Measurements from ENCODE around the gene MYD88. TPM values are rescaled to one million over a fixed set of nuclear protein-coding genes. Genes with fewer than 3 reads are reported as not detected.

MYD88 gene
- total RNA-seq (2014; rRNA removed; shearing (Covaris generic)) (6.7 and 8.6 TPM in 2 replicates), polyA plus RNA-seq (2016; fragmentation: Nextera tagmentation; extraction: Ambion mirVana) (32.1 and 33.3 TPM in 2 replicates)

DNA sequence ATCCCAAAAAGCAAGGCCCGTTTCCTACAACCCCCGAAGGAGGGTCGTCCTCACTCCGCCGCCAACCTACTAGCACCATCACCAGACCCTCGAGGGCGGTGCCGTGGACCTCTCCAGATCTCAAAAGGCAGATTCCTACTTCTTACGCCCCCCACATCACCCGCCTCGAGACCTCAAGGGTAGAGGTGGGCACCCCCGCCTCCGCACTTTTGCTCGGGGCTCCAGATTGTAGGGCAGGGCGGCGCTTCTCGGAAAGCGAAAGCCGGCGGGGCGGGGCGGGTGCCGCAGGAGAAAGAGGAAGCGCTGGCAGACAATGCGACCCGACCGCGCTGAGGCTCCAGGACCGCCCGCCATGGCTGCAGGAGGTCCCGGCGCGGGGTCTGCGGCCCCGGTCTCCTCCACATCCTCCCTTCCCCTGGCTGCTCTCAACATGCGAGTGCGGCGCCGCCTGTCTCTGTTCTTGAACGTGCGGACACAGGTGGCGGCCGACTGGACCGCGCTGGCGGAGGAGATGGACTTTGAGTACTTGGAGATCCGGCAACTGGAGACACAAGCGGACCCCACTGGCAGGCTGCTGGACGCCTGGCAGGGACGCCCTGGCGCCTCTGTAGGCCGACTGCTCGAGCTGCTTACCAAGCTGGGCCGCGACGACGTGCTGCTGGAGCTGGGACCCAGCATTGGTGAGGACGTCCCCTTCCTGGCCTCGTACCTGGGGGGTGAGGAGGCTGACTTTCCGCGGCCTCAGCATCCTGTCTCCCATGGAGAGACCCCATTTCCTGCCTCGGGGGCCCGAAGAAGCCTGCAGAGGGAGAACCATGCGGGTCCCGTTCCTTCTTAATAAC, at the start of gene MYD88:
MYD88 (plus strand) TSS at position 313 of the 842 bp plus-strand sequence; CDS start at position 353, 40 bp downstream.
- peak within 1 kb of the TSS; percentile 77 for H3K27ac ChIP-seq
- H3K27me3 ChIP-seq (replicated peaks; ENCODE audit: insufficient read depth): no peaks in the 10 kb centered on the region
- peaks cover 15% of the 10 kb centered on the region; the same call in 1 of the 2 replicates for H3K4me1 ChIP-seq (ENCODE audit: insufficient read depth)
- H3K9me2 ChIP-seq (ENCODE audit: insufficient read depth): no peaks in the 10 kb centered on the region
- H4K20me1 ChIP-seq (ENCODE audit: insufficient read depth): no peaks in the 10 kb centered on the region
- DNase-seq: peak; percentile 86
- 0 out of 2 replicates have a peak, but pooled peaks cover 8% of the 10 kb centered on the region for H3F3A ChIP-seq (ENCODE audit: insufficient read depth)
- peak within 1 kb of the TSS; percentile 83 for H3K9ac ChIP-seq
- in situ Hi-C loops (cut with MboI): no loop called here
- peak within 1 kb of the TSS; percentile 95 for H3K4me2 ChIP-seq (ENCODE audit: unreplicated experiment)
- 1 to 2% methylated on average over 61 to 62 of the region's 65 CpGs for WGBS, 2 experiments (ENCODE audit: low coverage in 1 of 2, low lambda C conversion rate in 2 of 2, missing lambda C conversion rate in 2 of 2)
- TF ChIP-seq EZH2 (IDR thresholded peaks at IDR 0.05; ENCODE audit: insufficient read depth, poor library complexity, severe bottlenecking) (no peak), EZH2phosphoT487 (IDR thresholded peaks at IDR 0.05; ENCODE audit: insufficient read depth, low read depth) (no peak)
- no peaks in the 10 kb centered on the region; the same call in 1 of the 2 replicates for H3K36me3 ChIP-seq (ENCODE audit: low read depth)
- peak within 1 kb of the TSS; percentile 90 for H2AFZ ChIP-seq
- H3K79me2 ChIP-seq (ENCODE audit: insufficient read depth): peaks cover 38% of the 10 kb centered on the region
- no peaks in the 10 kb centered on the region for H3K9me3 ChIP-seq (ENCODE audit: low read depth)
- peak within 1 kb of the TSS; percentile 90 for H3K4me3 ChIP-seq

DNA sequence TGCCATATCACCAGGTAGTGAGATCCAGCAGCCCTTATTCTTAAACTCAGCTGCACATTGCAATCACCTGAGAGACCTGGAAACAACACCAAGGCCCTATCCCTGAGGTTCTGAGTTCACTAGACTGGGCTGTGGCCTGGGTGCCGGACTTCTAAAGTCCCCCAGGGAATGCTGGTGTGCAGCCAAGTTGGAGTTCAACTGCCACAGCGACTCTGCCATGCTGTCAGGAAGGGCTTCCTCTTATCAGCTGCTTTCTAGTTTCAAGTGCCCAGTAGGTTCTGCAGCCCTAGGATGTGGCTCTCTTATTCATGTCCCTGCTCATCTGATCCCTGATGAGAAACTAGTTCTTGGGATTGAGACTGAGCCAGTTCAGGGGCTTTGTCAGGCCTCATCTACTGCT, 49.3 kb upstream of the MYD88 start:
- no peaks in the 10 kb centered on the region for H3K9me3 ChIP-seq (ENCODE audit: low read depth)
- in situ Hi-C loops (cut with MboI): no loop called here
- no peak overlapping the region for H3K9ac ChIP-seq
- H3K4me3 ChIP-seq: no peak overlapping the region
- no peaks in the 10 kb centered on the region for H3K9me2 ChIP-seq (ENCODE audit: insufficient read depth)
- 43 to 60% methylated on average over 2 of the region's 2 CpGs for WGBS, 2 experiments (ENCODE audit: low coverage in 1 of 2, low lambda C conversion rate in 2 of 2, missing lambda C conversion rate in 2 of 2)
- no peak overlapping the region for H3K27ac ChIP-seq
- DNase-seq: no peak
- 0 out of 2 replicates have a peak, but pooled peaks cover under 1% of the 10 kb centered on the region for H3F3A ChIP-seq (ENCODE audit: insufficient read depth)
- TF ChIP-seq EZH2phosphoT487 (IDR thresholded peaks at IDR 0.05; ENCODE audit: insufficient read depth, low read depth) (no peak), EZH2 (IDR thresholded peaks at IDR 0.05; ENCODE audit: insufficient read depth, poor library complexity, severe bottlenecking) (no peak)
- H3K36me3 ChIP-seq (ENCODE audit: low read depth): no peaks in the 10 kb centered on the region
- no peaks in the 10 kb centered on the region for H4K20me1 ChIP-seq (ENCODE audit: insufficient read depth)
- no peak overlapping the region for H2AFZ ChIP-seq
- H3K4me1 ChIP-seq (ENCODE audit: insufficient read depth): no peaks in the 10 kb centered on the region
- H3K4me2 ChIP-seq (ENCODE audit: unreplicated experiment): no peak overlapping the region
- H3K27me3 ChIP-seq (replicated peaks; ENCODE audit: insufficient read depth): no peaks in the 10 kb centered on the region
- H3K79me2 ChIP-seq (ENCODE audit: insufficient read depth): no peaks in the 10 kb centered on the region

DNA sequence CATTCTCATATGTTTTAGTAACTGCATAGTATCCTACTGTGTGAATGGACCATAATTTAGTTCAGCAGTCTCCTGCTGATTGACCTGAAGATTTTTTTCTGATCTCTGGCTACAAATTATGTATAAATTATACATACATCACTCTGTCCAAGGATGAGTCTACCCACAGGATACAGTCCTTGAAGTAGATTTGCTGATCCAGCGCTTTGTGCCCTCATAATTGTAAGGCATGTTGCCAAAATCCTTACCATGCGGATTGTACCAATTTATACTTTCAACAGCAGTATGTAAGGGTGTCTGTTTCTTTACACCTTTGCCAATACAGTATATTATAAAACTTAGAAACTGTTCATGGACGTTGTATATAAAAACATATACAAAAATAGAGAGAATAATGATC, 48.0 kb upstream of the MYD88 start:
- no peaks in the 10 kb centered on the region for H3K79me2 ChIP-seq (ENCODE audit: insufficient read depth)
- no peaks in the 10 kb centered on the region for H3K9me3 ChIP-seq (ENCODE audit: low read depth)
- TF ChIP-seq EZH2phosphoT487 (IDR thresholded peaks at IDR 0.05; ENCODE audit: insufficient read depth, low read depth) (no peak), EZH2 (IDR thresholded peaks at IDR 0.05; ENCODE audit: insufficient read depth, poor library complexity, severe bottlenecking) (no peak)
- no peaks in the 10 kb centered on the region for H4K20me1 ChIP-seq (ENCODE audit: insufficient read depth)
- no peak for DNase-seq
- H3K27me3 ChIP-seq (replicated peaks; ENCODE audit: insufficient read depth): no peaks in the 10 kb centered on the region
- H3K27ac ChIP-seq: no peak overlapping the region
- H3K36me3 ChIP-seq (ENCODE audit: low read depth): no peaks in the 10 kb centered on the region
- WGBS, 2 experiments (ENCODE audit: low coverage in 1 of 2, low lambda C conversion rate in 2 of 2, missing lambda C conversion rate in 2 of 2): 58 to 69% methylated on average over 3 of the region's 3 CpGs
- H3K4me2 ChIP-seq (ENCODE audit: unreplicated experiment): no peak overlapping the region
- H3F3A ChIP-seq (ENCODE audit: insufficient read depth): no peaks in the 10 kb centered on the region
- H2AFZ ChIP-seq: no peak overlapping the region
- H3K9ac ChIP-seq: no peak overlapping the region
- no peaks in the 10 kb centered on the region for H3K4me1 ChIP-seq (ENCODE audit: insufficient read depth)
- H3K4me3 ChIP-seq: no peak overlapping the region
- H3K9me2 ChIP-seq (ENCODE audit: insufficient read depth): no peaks in the 10 kb centered on the region
- in situ Hi-C loops (cut with MboI): no loop called here

DNA sequence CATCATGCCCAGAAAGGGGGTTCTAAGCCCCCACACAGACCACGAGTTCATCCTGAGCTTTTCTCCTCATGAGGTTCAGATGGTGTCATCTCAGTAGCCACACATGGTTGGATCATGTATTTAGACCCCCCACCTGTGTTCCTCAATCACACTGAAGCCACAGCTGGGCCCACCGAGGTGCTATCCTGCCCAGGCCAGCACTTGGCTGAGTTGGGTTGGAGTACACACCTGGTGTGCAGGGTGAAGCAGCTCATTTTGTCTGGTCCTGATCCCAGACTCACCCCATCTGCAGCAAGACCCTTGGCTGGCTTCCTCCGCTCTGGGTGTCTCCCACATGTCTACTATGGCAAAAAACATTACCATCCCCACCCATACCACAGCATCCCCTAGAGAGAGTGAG, 43.5 kb upstream of the MYD88 start:
- Histone ChIP-seq H2AFZ (no peak overlapping the region), H3K36me3 (ENCODE audit: low read depth) (no peaks in the 10 kb centered on the region), H3F3A (ENCODE audit: insufficient read depth) (no peaks in the 10 kb centered on the region), H3K4me1 (ENCODE audit: insufficient read depth) (no peaks in the 10 kb centered on the region), H3K79me2 (ENCODE audit: insufficient read depth) (no peaks in the 10 kb centered on the region), H3K9ac (no peak overlapping the region), H3K9me3 (ENCODE audit: low read depth) (no peaks in the 10 kb centered on the region), H3K9me2 (ENCODE audit: insufficient read depth) (no peaks in the 10 kb centered on the region), H3K4me2 (ENCODE audit: unreplicated experiment) (no peak overlapping the region), H3K27ac (no peak overlapping the region), H4K20me1 (ENCODE audit: insufficient read depth) (no peaks in the 10 kb centered on the region), H3K27me3 (replicated peaks; ENCODE audit: insufficient read depth) (peaks cover 13% of the 10 kb centered on the region), H3K4me3 (no peak overlapping the region)
- 22 to 38% methylated on average over 3 of the region's 3 CpGs for WGBS, 2 experiments (ENCODE audit: low coverage in 1 of 2, low lambda C conversion rate in 2 of 2, missing lambda C conversion rate in 2 of 2)
- no peak for DNase-seq
- TF ChIP-seq EZH2 (IDR thresholded peaks at IDR 0.05; ENCODE audit: insufficient read depth, poor library complexity, severe bottlenecking): no peak
- in situ Hi-C loops (cut with MboI): no loop called here
